Adrenal gland (tissue), 12 donors: ENCODE measurements around the gene RBPJL. TPM values are rescaled to one million over a fixed set of nuclear protein-coding genes. Genes with fewer than 3 reads are reported as not detected.
A peak's percentile ranks its signal among the peaks of the same experiment; 100 is the strongest.

ENCODE experiments used
- DNase-seq, 7 donors: peaks; one replicate each; pipeline ENCODE4 v3.0.0-alpha.2; 2019 to 2020
- H3K27ac ChIP-seq, 5 donors: fragments of 200-600 bp; sonication (generic) in 4 of 5; 1 replicate in 3 of 5; 2 replicates in 2 of 5; pipeline versions ENCODE4 v1.5.1 to v1.8.0; 2016 to 2020; ENCODE audit warnings: mild to moderate bottlenecking in 1 of 5
- H3K27me3 ChIP-seq: fragments of 200-600 bp; 2 replicates; pipeline ENCODE4 v1.8.0; 2021
- H3K36me3 ChIP-seq, 2 donors: fragments of 200-600 bp; replicated peaks in 1 of 2; 1 replicate in 1 of 2; 2 replicates in 1 of 2; pipeline versions ENCODE4 v1.5.1 to v1.8.0; 2018 to 2022
- H3K4me1 ChIP-seq, 2 donors: fragments of 200-600 bp; replicated peaks in 1 of 2; 1 replicate in 1 of 2; 2 replicates in 1 of 2; pipeline versions ENCODE4 v1.5.1 to v1.8.0; 2018 to 2021
- H3K4me3 ChIP-seq, 4 donors: fragments of 200-600 bp; sonication (generic) in 3 of 4; one replicate each; pipeline ENCODE4 v1.5.1; 2016 to 2018
- H3K9me3 ChIP-seq, 3 donors: fragments of 200-600 bp; sonication (generic) in 1 of 3; replicated peaks in 1 of 3; 1 replicate in 2 of 3; 2 replicates in 1 of 3; pipeline versions ENCODE4 v1.5.1 to v1.8.0; 2016 to 2021
- CTCF ChIP-seq, 6 experiments: fragments of 450-650 bp in 4 of 6; fragments of 200-600 bp in 2 of 6; sonication (generic) in 1 of 6; IDR thresholded peaks; 1 replicate in 5 of 6; 2 replicates in 1 of 6; pipeline versions ENCODE4 v1.5.1 to v1.8.0; 2016 to 2021; ENCODE audit warnings: antibody characterized with exemption in 6 of 6, mild to moderate bottlenecking in 2 of 6, moderate library complexity in 1 of 6
- POLR2A ChIP-seq, 2 donors: fragments of 450-650 bp; IDR thresholded peaks; one replicate each; pipeline ENCODE4 v1.6.1; 2017; ENCODE audit warnings: antibody characterized with exemption in 2 of 2, mild to moderate bottlenecking in 2 of 2, moderate library complexity in 1 of 2
- WGBS, 4 donors: extraction: QIAGEN DNeasy Blood & Tissue Kit in 2 of 4; methylation state at CpG; one replicate each; pipeline versions ENCODE4 v1.1.5 to v1.1.7; 2013 to 2017; 5-methylcytosine and 5-hydroxymethylcytosine counted together
- intact Hi-C, 2 donors: fragments of 100-400 bp; cut with DNase I; formaldehyde crosslinking; loops; one replicate each; pipeline versions ENCODE4 v1.14.1 to v1.15.0; 2022 to 2023
- polyA plus RNA-seq, 3 donors: library from polyadenylated mRNA; stranded (reverse); fragments of 200-250 nt in 2 of 3; fragments of 350-450 nt in 1 of 3; fragmentation: Illumina TruSeq in 1 of 3; extraction: RNeasy Lipid Tissue Mini Kit (QIAGEN cat#74804) in 1 of 3; gene quantifications; one replicate each; pipeline ENCODE4 v1.2.3, GENCODE V29; 2013 to 2014
- total RNA-seq, 9 donors: library from RNA; depleted of rRNA in 4 of 9; stranded (reverse); fragments of >200 nt in 4 of 9; fragments of 120-200 nt in 1 of 9; fragmentation: NEBNext Ultra II Directional in 1 of 9; extraction: Animal tissue kit (Norgen Biotek cat#: 25700) in 1 of 9; gene quantifications; one replicate each; pipeline versions ENCODE4 v1.1.0 to v1.2.4, GENCODE V29; 2013 to 2023
- donor health status: healthy with polysubstance abuse.
- donor health status: Bipolar disorder and iron deficiency.
- donor health status: DM: yes; HTN: yes; CAD: no.
- donor health status: DM: no; HTN: no; CAD: no.
- donor health status: DM: no; HTN: no; CAD: no.
- donor health status: DM: yes; HTN: yes; CAD: no.

The RBPJL gene
- total and polyA plus RNA-seq, 12 donors, result 0.03 to 0.06 TPM; not detected in 10

GRCh38 chr20:45352729-45353128 is 46.1 kb downstream of the RBPJL start:
- 87 to 88% (median 87%) methylated on average over 3 of the region's 3 CpGs for WGBS, 4 donors
- no peak for TF ChIP-seq CTCF (IDR thresholded peaks at IDR 0.05)
- Histone ChIP-seq H3K27ac (no peak overlapping the region), H3K27me3 (no peaks in the 10 kb centered on the region), H3K4me3 (no peak overlapping the region), H3K4me1 (peaks cover 12 to 24% of the 10 kb centered on the region in 2 donors), H3K9me3 (no peaks in the 10 kb centered on the region), H3K36me3 (no peaks in the 10 kb centered on the region)
- DNase-seq, result no peak
- intact Hi-C loops, result no loop called here

- Histone ChIP-seq H3K4me1 (peaks cover 22 to 29% of the 10 kb centered on the region in 2 donors), H3K27ac (peak overlapping the region in 3 of 5 donors; percentile 14 to 91 (median 83)), H3K4me3 (no peak overlapping the region), H3K9me3 (no peaks in the 10 kb centered on the region), H3K27me3 (no peaks in the 10 kb centered on the region), H3K36me3 (no peaks in the 10 kb centered on the region)
- DNase-seq, result no peak
- TF ChIP-seq CTCF (IDR thresholded peaks at IDR 0.05) (no peak), POLR2A (IDR thresholded peaks at IDR 0.05) (no peak)
- intact Hi-C loops, result no loop called here
- 90 to 94% (median 93%) methylated on average over 1 of the region's 1 CpG for WGBS, 4 donors
Measured at GRCh38 chr20:45353746-45354145, 47.1 kb downstream of the RBPJL start.

GRCh38 chr20:45354423-45355208 is 48.0 kb downstream of the RBPJL start:
- intact Hi-C loops, result no loop called here
- peak in 1 of 7 donors; percentile 40 for DNase-seq
- peak overlapping the region; percentile 14 to 91 (median 81) for H3K27ac ChIP-seq
- peaks cover 31 to 38% of the 10 kb centered on the region in 2 donors for H3K4me1 ChIP-seq
- no peaks in the 10 kb centered on the region for H3K9me3 ChIP-seq
- no peaks in the 10 kb centered on the region for H3K36me3 ChIP-seq
- H3K4me3 ChIP-seq, result peak overlapping the region in 1 of 4 donors; percentile 5
- no peak for TF ChIP-seq POLR2A (IDR thresholded peaks at IDR 0.05)
- no peak for TF ChIP-seq CTCF (IDR thresholded peaks at IDR 0.05)
- 39 to 61% (median 52%) methylated on average over 9 of the region's 9 CpGs for WGBS, 4 donors
- no peaks in the 10 kb centered on the region for H3K27me3 ChIP-seq

- H3K27ac ChIP-seq, result peak overlapping the region; percentile 32 to 91 (median 81)
- WGBS, 4 donors, result 53 to 60% (median 57%) methylated on average over 5 of the region's 5 CpGs
- no peaks in the 10 kb centered on the region for H3K36me3 ChIP-seq
- H3K4me3 ChIP-seq, result peak overlapping the region in 1 of 4 donors; percentile 5
- peak in 2 of 7 donors; percentile 48 to 67 for DNase-seq
- intact Hi-C loops, result no loop called here
- H3K27me3 ChIP-seq, result no peaks in the 10 kb centered on the region
- TF ChIP-seq CTCF (IDR thresholded peaks at IDR 0.05) (no peak), POLR2A (IDR thresholded peaks at IDR 0.05) (peak in 1 of 2 donors; percentile 41)
- H3K4me1 ChIP-seq, result peaks cover 38 to 46% of the 10 kb centered on the region in 2 donors
- no peaks in the 10 kb centered on the region for H3K9me3 ChIP-seq
Measured at GRCh38 chr20:45355209-45356084, 48.8 kb downstream of the RBPJL start.
